Hepatocyte (in vitro differentiated cells): ENCODE measurements around the gene RPS3A. TPM values are rescaled to one million over a fixed set of nuclear protein-coding genes. Genes with fewer than 3 reads are reported as not detected.
A peak's percentile ranks its signal among the peaks of the same experiment; 100 is the strongest.

Experiments
- DNase-seq: peaks from one replicate; pipeline ENCODE4 v3.0.0-alpha.2; 2016; ENCODE audit warnings: low spot score
- H2AFZ ChIP-seq: fragments of 200-600 bp; sonication (generic); 2 replicates; pipeline ENCODE4 v1.6.0; 2016; ENCODE audit warnings: antibody characterized with exemption, mild to moderate bottlenecking
- H3K27ac ChIP-seq: fragments of 200-600 bp; sonication (generic); 2 replicates; pipeline ENCODE4 v1.5.1; 2016; ENCODE audit warnings: mild to moderate bottlenecking
- H3K27me3 ChIP-seq: fragments of 200-600 bp; sonication (generic); 2 replicates; pipeline ENCODE4 v1.6.1; 2016
- H3K36me3 ChIP-seq: fragments of 200-600 bp; sonication (generic); replicated peaks from 2 replicates; pipeline ENCODE4 v1.5.1; 2016; ENCODE audit warnings: low read depth; ENCODE audit not compliant: insufficient read depth
- H3K4me1 ChIP-seq: fragments of 200-600 bp; sonication (generic); 2 replicates; pipeline ENCODE4 v1.5.1; 2016; ENCODE audit warnings: mild to moderate bottlenecking, moderate library complexity; ENCODE audit not compliant: insufficient read depth
- H3K4me2 ChIP-seq: fragments of 200-600 bp; sonication (generic); 2 replicates; pipeline ENCODE4 v1.6.0; 2016
- H3K4me3 ChIP-seq: fragments of 200-600 bp; sonication (generic); 2 replicates; pipeline ENCODE4 v1.5.1; 2016; ENCODE audit warnings: mild to moderate bottlenecking
- H3K79me2 ChIP-seq: fragments of 200-600 bp; sonication (generic); 2 replicates; pipeline ENCODE4 v1.6.0; 2017; ENCODE audit warnings: mild to moderate bottlenecking
- H3K9me2 ChIP-seq: fragments of 200-600 bp; sonication (generic); replicated peaks from 2 replicates; pipeline ENCODE4 v1.6.0; 2017; ENCODE audit warnings: mild to moderate bottlenecking; ENCODE audit not compliant: insufficient read depth
- H3K9me3 ChIP-seq: fragments of 200-600 bp; sonication (generic); 2 replicates; pipeline ENCODE4 v1.5.1; 2016; ENCODE audit warnings: low read depth, mild to moderate bottlenecking
- H4K20me1 ChIP-seq: fragments of 200-600 bp; sonication (generic); 2 replicates; pipeline ENCODE4 v1.6.0; 2016; ENCODE audit warnings: mild to moderate bottlenecking; ENCODE audit not compliant: insufficient read depth, poor library complexity, severe bottlenecking
- EZH2 ChIP-seq: fragments of 200-600 bp; sonication (generic); IDR thresholded peaks from 2 replicates; pipeline ENCODE4 v1.6.1; 2016; ENCODE audit warnings: antibody characterized with exemption, mild to moderate bottlenecking, borderline replicate concordance
- EZH2phosphoT487 ChIP-seq: fragments of 200-600 bp; sonication (generic); IDR thresholded peaks from one replicate; pipeline ENCODE4 v1.6.1; 2018; ENCODE audit warnings: antibody characterized with exemption, mild to moderate bottlenecking, low read depth, moderate library complexity; ENCODE audit not compliant: unreplicated experiment, severe bottlenecking
- WGBS: methylation state at CpG from one replicate; pipeline ENCODE4 v1.1.6; 2016; ENCODE audit warnings: low lambda C conversion rate; ENCODE audit errors: missing lambda C conversion rate; 5-methylcytosine and 5-hydroxymethylcytosine counted together
- polyA plus RNA-seq: library from polyadenylated mRNA; unstranded; fragments of >200 nt; fragmentation: Nextera tagmentation; extraction: Ambion mirVana; gene quantifications from 2 replicates; pipeline ENCODE4 v1.2.1, GENCODE V29; 2016
- total RNA-seq: library from RNA; depleted of rRNA; stranded (reverse); fragments of >200 nt; gene quantifications from 2 replicates; pipeline ENCODE4 v1.2.3, GENCODE V29; 2014
- TF ChIP-seq, protein P1 (sequence below): fragments of 200-600 bp; sonication (generic); IDR thresholded peaks from 2 replicates; pipeline ENCODE4 v1.5.1; 2016; ENCODE audit warnings: antibody characterized with exemption, mild to moderate bottlenecking; ENCODE audit not compliant: poor library complexity

The RPS3A gene
- total and polyA plus RNA-seq, 2 experiments from 2014 or later = 755 to 4,013 TPM

GRCh38 chr4:151100531-151100930 is 1.1 kb downstream of the RPS3A start:
- H3K79me2 ChIP-seq = peaks cover 35% of the 10 kb centered on the region
- TF ChIP-seq, protein P1, sequence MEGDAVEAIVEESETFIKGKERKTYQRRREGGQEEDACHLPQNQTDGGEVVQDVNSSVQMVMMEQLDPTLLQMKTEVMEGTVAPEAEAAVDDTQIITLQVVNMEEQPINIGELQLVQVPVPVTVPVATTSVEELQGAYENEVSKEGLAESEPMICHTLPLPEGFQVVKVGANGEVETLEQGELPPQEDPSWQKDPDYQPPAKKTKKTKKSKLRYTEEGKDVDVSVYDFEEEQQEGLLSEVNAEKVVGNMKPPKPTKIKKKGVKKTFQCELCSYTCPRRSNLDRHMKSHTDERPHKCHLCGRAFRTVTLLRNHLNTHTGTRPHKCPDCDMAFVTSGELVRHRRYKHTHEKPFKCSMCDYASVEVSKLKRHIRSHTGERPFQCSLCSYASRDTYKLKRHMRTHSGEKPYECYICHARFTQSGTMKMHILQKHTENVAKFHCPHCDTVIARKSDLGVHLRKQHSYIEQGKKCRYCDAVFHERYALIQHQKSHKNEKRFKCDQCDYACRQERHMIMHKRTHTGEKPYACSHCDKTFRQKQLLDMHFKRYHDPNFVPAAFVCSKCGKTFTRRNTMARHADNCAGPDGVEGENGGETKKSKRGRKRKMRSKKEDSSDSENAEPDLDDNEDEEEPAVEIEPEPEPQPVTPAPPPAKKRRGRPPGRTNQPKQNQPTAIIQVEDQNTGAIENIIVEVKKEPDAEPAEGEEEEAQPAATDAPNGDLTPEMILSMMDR = no peak
- no peak for TF ChIP-seq EZH2phosphoT487
- TF ChIP-seq EZH2 = no peak
- H3K9me3 ChIP-seq = no peaks in the 10 kb centered on the region
- no peak overlapping the region for H2AFZ ChIP-seq
- H3K27ac ChIP-seq = peak overlapping the region; percentile 96
- no peaks in the 10 kb centered on the region for H3K27me3 ChIP-seq
- no peak for DNase-seq
- peak overlapping the region; percentile 79 for H3K4me3 ChIP-seq
- peaks cover 16% of the 10 kb centered on the region for H3K4me1 ChIP-seq
- no peaks in the 10 kb centered on the region for H3K36me3 ChIP-seq
- H4K20me1 ChIP-seq = peaks cover 44% of the 10 kb centered on the region
- no peaks in the 10 kb centered on the region for H3K9me2 ChIP-seq
- WGBS = 17% methylated on average over 3 of the region's 3 CpGs
- H3K4me2 ChIP-seq = peak overlapping the region; percentile 98

- H4K20me1 ChIP-seq = peaks cover 44% of the 10 kb centered on the region
- no peak for TF ChIP-seq EZH2
- TF ChIP-seq, protein P1 = no peak
- no peak for TF ChIP-seq EZH2phosphoT487
- no peak for DNase-seq
- H2AFZ ChIP-seq = no peak overlapping the region
- no peaks in the 10 kb centered on the region for H3K27me3 ChIP-seq
- H3K4me2 ChIP-seq = no peak overlapping the region
- no peak overlapping the region for H3K4me3 ChIP-seq
- no peak overlapping the region for H3K27ac ChIP-seq
- no peaks in the 10 kb centered on the region for H3K9me3 ChIP-seq
- H3K4me1 ChIP-seq = peaks cover 16% of the 10 kb centered on the region
- H3K9me2 ChIP-seq = no peaks in the 10 kb centered on the region
- WGBS = 90% methylated on average over 2 of the region's 2 CpGs
- no peaks in the 10 kb centered on the region for H3K36me3 ChIP-seq
- peaks cover 35% of the 10 kb centered on the region for H3K79me2 ChIP-seq
Observed at GRCh38 chr4:151103758-151104157, 4.3 kb downstream of the RPS3A start.

DNA sequence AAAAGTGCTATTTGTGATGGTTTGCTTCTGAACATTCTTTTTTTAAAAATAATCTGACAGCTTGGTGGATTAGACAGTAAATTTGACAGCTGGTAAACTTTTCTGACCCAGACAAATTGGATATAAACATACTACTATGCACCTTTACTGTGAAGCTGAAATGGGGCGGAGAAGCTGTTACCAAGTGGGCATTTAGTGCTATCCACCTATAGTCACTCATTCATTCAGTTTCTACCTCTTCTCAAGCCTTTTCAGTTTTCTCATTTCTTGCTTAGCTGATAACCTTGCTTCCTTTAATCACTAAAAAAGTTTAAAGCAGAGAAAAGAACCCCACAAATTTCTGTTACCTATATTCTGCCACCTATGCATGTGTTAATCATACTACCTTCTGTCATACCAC is 5.2 kb downstream of the RPS3A start:
- Histone ChIP-seq H3K9me2 (no peaks in the 10 kb centered on the region), H2AFZ (no peak overlapping the region), H3K27ac (no peak overlapping the region), H3K79me2 (peaks cover 34% of the 10 kb centered on the region), H4K20me1 (peaks cover 44% of the 10 kb centered on the region), H3K27me3 (no peaks in the 10 kb centered on the region), H3K4me2 (no peak overlapping the region), H3K9me3 (no peaks in the 10 kb centered on the region), H3K4me1 (peaks cover 16% of the 10 kb centered on the region), H3K4me3 (no peak overlapping the region), H3K36me3 (no peaks in the 10 kb centered on the region)
- 96% methylated on average over 1 of the region's 1 CpG for WGBS
- no peak for TF ChIP-seq EZH2phosphoT487
- no peak for TF ChIP-seq EZH2
- TF ChIP-seq, protein P1 = no peak
- no peak for DNase-seq

DNA sequence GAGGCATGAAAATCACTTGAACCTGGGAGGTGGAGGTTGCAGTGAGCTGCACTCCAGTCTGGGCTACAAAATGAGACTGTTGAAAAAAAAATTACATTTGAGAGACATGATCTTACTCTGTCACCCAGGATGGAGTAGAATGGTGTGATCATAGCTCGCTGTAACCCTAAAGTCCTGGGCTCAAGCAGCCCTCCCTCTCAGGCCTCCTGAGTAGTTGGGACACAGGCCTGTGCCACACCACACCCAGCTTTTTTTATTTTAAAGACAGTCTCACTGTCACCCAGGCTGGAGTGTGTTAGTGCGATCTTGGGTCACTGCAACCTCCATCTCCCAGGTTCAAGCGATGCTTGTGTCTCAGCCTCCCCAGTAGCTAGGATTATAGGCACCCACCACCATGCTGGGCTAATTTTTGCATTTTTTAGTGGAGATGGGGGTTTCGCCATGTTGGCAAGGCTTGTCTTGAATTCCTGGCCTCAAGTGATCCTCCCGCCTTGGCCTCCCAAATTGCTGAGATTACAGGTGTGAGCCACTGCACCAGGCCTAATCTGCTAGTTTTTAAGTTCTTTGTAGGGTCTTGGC is 6.1 kb downstream of the RPS3A start:
- TF ChIP-seq EZH2phosphoT487 = no peak
- no peak for TF ChIP-seq EZH2
- TF ChIP-seq, protein P1 = no peak
- no peak overlapping the region for H3K27ac ChIP-seq
- no peak overlapping the region for H2AFZ ChIP-seq
- H3K9me3 ChIP-seq = no peaks in the 10 kb centered on the region
- H3K36me3 ChIP-seq = no peaks in the 10 kb centered on the region
- peaks cover 24% of the 10 kb centered on the region for H3K79me2 ChIP-seq
- no peak for DNase-seq
- H3K4me1 ChIP-seq = peaks cover 16% of the 10 kb centered on the region
- H3K9me2 ChIP-seq = no peaks in the 10 kb centered on the region
- 97% methylated on average over 5 of the region's 5 CpGs for whole genome bisulfite sequencing
- peaks cover 38% of the 10 kb centered on the region for H4K20me1 ChIP-seq
- H3K4me3 ChIP-seq = no peak overlapping the region
- H3K4me2 ChIP-seq = no peak overlapping the region
- no peaks in the 10 kb centered on the region for H3K27me3 ChIP-seq
